Measurements from ENCODE around the gene KCNN4.
"Not testable (repeated sequence)": the region's sequence is repeated elsewhere in the genome, so short reads cannot be mapped to it uniquely, and the experiment has no call there.

The KCNN4 gene

DNA sequence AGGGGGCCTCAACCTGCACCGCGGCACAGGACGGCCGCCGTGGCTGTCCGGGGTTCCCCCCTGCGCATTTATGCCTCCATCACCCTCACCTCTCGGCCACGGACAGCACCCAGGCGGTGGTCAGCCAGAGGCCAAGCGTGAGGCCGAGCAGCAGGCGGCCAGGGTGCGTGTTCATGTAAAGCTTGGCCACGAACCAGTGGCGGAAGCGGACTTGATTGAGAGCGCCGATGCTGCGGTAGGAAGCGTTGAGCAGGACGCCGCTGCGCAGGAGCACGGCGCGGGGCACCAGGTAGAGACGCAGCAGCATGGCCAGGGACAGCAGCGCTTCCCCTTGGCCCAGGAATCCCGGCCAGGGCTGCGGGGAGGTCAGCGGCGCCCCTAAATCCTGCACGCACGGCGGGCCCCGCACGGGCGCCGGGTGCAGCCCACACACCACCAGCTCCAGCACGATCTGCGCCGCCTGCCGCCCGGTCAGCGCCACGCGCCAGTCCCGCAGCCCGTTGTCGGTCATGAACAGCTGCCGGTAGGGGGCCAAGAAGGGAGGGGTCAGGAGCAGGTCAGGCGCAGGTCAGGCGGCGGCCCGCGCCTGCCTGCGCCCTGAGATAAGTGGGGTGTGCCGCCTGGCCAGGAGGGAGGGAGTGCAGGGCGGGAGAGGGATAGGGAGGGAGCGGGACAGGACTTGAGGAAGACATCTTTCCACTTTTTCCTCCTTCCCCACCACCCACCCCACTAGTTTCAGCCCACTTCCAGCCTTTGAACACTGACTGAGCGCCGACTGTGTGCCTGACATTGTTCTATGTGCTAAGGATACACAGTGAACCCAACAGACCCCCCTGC is 6.5 kb downstream of the KCNN4 start:
- DNase-seq: no peak

DNA sequence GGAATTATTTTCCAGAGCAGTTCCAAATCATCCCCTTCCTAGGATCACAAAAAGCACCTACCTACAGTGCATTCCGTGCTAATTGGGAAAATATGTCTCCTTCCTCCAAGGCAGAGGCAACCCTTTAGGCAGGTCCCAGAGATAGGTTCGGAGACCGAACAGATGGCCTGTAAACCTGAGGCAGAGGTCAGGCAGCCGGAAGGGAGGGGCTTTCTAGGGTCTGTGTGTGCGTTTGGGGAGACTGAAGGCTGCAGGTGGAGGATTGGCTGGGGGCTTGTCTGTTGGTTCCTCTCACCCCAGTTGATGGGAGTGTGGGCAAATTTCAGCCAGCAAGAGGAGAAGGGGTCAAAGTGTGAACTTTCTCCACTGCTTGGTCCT is 7.1 kb downstream of the KCNN4 start:
- DNase-seq: no peak

DNA sequence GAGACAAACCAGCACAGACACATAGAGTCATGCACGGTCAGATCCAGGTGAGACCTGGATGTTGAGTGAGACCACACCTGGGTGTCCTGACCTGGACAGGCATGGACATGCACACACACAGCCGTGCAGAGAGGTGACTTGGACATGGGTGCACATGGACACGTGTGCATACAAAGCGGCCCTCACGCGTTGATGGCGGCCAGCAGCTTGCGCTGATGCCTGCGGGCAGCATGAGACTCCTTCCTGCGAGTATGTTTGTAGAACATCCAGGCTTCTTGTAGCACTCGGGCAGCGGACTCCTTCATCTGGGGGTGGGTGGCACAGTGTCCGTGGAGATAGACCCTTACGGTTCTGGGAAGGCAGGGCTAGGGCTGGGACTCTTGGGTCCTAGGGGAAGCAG is 11.5 kb downstream of the KCNN4 start:
- no peak for DNase-seq

DNA sequence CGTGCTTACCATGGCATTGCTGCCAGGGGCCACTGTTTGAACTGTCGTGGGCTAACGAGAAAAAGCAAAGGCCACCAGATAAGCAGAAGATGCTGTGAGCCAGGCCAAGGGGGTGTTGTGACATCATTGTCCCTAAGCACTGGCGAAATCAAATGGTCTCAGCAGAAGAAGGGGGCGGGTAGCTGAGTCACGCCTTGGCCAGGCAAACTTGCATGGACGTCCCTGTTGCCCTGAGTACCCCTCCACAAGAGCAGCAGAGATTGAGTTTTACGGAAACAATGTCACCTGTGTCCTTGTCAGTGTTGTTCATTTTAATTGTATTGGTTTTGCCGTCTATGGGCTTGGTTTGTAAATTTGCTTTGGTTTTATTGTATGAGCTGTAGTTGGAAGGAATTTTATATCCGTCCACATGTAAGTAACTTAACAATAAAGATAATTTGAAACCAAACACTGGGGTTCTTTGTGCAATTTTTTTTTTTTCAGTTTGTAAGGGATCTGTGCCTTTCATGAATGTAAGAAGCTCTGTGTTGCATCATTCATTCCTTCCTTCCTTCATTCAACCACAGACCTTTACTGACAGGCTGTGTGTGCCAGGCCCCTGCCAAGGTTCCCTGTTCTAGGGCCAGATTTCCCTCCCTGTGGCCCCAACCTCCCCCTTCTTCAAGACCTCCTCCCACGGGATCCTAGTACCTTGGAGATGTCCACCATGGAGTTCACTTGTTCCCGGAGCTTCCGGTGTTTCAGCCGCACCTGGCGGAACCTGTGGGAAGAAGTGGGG is 12.3 kb downstream of the KCNN4 start:
- peak; percentile 89 for DNase-seq

DNA sequence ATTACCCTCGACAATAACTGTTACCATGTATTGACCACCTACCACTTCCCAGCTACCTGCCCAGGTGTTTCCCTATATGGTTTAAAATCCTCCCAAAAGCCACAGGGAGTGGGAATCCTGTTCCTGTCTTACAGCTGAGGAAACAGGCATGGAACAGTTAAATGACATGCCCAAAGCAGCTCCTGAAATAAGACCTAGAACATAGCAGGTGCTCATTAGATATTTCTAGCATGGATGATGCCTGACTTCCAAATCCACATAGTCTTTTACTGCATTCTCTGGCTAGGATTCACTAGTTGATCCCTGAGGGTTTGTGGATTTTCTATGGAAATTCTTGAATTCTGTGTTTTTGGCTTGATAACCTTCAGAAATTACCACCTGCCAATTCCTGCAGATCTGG is 13.0 kb downstream of the KCNN4 start:
- no peak for DNase-seq

DNA sequence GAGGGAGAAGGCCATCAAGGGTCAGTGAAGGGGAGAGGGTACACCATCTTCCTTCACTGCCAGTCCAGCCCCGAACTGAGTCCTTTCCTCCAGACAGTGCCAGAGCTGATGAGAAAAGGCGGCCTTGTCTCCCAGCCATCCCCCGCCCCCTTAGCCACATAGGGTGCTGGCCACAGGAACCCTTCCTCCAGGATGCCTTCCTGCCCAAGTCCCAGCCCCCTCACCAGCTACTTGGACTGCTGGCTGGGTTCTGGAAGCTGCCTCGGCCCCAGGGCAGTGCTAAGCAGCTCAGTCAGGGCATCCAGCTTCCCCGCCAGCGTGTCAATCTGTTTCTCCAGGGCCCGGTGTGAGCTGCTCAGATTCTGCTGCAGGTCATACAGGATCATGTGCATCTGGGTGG is 13.5 kb downstream of the KCNN4 start:
- no peak for DNase-seq

DNA sequence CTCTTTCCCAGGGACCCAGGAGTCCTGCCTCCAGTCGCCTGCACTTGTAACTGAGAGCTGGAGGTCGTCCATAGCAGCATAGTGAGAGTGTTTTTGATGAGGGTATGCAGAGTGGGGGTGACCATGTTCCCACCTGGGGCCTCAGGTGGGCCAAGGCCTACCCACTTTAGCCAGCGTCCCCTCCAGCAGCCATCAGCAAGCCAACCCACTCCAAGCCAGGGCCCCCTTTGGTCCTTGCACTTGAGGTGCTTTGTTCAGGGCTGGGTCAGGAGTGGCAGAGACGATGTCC is 14.1 kb downstream of the KCNN4 start:
- DNase-seq: no peak

DNA sequence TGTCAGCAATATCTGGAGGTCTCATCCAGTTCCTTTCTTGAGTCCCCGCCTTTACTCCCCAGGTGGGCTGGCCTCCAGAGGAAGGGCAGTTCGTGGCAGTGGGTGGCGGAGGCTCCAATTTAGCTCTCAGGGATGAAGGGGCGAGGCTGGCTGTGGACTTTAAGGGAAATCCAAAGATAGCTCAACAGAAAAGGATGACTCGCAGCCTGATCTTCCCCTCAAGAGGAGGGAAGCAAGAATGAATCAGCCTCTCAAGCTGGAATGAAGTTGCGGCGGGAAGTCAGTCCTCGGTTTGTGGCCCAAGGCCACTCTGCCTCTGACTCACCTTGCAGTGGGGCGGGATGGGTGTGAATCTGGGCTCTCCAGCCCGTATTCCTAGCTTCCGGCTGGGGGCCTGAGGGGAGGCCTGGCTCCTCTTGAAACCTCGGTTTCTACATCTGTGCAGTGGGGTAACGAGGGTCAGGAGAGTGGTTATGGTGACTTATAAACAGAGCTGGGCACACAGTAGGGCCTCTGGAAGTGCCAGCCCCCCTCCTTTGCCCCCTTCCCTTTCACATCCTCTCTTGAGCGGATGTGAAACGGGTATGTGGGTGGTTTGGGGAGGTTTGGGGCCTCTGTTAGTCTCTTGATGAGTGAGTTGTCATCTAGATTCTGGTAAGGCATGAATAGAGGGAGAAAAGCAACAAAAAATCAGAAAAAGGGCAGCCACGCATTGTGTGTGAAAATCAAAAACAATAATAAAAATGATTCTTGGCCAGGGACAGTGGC is 15.5 kb downstream of the KCNN4 start:
- DNase-seq: no peak

DNA sequence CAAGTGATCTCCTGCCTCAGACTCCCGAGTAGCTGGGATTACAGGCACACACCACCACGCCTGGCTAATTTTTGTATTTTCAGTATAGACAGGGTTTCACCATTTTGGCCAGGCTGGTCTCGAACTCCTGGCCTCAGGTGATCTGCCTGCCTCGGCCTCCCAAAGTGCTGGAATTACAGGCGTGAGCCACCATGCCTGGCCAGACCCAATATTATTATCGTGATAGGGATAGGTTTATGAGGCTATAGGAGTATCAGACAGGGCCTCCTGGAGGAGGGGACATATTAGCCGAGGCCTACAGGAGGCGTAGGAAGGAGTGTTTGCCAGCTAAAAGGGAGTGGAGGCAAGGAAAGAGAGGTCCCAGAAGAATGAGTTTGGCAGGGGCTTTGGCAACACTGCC is 16.1 kb downstream of the KCNN4 start:
- not testable (repeated sequence) for DNase-seq

DNA sequence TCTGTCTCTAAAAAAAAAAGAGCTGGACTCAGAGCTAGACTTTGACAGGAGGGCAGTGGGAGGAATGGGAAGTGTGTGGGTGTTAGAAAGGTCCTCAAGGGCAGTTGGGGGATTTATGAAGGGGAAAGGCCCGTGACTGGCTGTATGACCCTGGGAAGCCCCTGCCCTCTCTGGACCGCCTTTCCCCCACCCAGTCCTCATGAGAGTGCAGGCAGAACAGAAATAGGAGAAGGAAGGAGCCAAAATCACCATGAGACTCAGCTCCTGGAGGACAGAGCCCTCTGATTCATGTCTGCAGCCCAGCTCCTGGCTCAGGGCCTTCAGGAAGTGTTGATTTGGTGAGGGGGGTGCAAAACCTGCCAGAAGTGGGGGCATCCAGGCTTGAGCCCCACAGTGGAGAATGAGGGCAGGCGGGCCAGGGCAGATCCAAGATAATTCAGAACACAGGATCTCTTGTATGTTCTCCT is 17.3 kb downstream of the KCNN4 start:
- no peak for DNase-seq

DNA sequence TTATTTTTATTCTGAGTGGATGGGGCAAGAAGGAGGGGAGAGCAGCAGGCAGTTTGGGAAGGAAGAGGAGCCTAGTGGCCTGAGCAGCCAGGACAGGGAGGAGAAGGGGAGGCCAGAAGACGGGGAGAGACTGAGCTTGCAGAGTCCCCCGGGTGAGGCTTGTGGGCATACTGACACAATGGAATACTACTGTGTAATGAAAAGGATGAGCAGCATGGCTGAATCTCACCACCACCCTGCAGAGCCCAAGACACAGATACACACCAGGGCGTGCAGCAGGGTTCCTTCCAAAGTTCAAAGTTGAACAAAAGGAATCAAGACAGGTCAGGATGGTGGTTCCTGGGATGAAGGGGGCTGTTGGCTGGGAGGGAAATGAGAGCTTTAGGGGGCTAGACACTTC is 18.0 kb downstream of the KCNN4 start:
- no peak for DNase-seq

DNA sequence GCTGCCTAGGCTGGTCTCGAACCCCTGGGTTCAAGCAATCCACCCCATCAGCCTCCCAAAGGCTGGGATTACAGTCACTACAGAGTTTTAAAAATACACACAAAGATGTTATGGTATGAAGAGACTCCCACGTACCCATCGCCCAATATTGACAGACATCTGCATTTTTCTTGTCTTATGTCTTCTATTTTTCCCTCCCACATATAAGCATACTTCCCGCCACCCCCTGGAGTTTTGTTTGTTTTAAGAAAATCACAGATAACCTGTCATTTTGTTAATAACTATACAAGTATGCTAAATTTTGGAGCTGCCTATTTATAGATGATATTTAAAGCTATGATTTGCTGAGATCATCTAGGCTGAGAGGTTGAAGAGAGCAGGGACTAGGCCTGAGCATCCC is 19.8 kb downstream of the KCNN4 start:
- no peak for DNase-seq

DNA sequence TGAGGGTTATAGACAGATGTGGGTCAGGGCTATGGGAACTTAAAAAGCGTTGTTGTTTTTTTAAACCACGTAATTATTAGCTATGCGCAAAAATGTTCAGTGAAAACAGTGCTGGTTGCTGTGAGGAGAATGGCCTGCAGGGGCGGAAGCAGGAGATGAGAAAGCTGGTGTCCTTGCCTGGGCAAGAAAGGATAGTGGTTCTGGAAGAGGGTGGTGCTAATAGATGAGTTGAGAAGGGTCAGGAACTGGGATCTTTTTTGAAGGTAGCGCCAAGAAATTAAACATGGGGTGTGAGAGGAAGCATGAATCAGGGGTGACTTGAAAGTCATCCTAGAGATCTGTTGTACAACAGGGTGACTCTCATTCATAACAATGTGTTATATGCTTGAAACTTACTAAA is 21.3 kb downstream of the KCNN4 start:
- no peak for DNase-seq

DNA sequence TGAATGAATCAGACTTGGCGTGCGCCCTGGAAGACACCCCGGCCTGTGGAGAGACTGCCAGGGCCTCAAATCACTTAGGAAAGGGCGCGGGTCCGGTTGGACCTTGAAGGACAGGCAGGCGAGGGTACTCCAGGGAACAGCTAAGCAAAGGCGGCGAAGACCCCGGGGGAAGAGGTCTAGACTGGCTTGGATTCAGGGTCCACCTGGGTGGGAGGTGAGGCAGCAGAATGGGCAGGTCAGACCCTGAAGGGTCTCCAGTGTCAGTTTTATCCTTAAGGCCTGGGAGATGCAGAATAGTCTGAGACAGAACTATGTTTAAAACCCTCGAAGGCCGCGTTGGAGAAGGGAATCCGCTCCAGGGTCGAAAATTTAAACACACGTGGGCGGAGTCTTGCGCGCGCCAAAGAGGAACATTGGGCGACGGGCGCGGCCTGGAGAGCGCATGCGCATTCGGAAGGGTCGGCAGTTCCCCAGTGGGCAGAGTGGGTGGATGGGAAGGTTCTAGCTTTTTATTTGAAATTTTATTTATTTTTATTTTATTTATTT is 25.4 kb downstream of the KCNN4 start:
- peak; percentile 55 for DNase-seq

DNA sequence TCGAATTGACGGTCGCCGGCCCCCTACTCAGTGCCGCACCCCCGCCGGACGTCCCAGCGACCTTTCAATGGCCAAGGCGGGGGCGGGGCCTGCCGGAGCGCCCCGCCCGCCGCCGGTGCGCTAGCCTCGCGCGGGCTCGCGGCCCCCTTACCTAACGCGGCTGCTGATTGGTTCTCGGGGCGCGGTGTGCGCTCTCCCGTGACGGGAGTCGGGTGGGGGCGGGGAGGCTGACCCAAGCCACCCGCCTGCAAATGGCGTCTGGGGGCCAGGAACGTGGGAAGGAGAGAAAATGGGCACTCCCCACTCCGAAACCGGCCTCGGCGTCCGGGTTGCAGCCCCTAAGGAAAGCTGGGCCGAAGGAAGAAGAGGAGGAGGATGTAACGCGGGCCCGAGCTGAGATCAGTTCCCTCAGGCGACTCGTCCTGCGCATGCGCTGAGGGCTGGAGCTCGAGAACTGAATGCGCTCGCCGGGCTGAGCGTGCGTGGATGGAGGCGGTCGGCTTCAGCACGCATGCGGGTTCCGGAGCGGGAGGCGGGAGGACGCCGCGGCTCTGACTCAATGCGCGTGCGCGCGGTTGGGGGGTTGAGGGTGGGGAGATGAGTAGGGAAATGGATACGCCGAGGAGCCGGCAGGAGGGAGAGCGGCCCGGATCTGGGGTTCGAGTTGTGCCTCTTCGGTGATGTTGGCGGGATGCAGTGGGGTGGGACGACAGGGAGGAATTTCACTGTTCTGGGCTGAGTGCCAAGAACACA is 26.1 kb downstream of the KCNN4 start, which contains the start of gene SMG9:
Gene SMG9, minus strand, starts transcription at position 460 of the 753 bp plus-strand sequence. CDS start 4,221 bp downstream, outside the sequence.
- DNase-seq: peak; percentile 87

DNA sequence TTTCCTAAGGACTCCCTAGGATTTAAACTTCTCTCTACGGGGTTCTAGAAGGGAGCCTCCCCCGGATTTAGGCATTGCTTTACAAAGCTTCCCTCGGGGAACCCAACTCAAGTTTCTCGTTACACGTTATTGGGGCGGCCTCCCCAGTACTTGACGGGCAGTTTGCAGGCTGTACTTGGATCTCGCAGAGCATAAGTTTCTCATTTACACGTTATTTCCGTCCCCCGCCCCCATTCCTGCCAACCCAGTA is 26.6 kb downstream of the KCNN4 start:
- DNase-seq: no peak

DNA sequence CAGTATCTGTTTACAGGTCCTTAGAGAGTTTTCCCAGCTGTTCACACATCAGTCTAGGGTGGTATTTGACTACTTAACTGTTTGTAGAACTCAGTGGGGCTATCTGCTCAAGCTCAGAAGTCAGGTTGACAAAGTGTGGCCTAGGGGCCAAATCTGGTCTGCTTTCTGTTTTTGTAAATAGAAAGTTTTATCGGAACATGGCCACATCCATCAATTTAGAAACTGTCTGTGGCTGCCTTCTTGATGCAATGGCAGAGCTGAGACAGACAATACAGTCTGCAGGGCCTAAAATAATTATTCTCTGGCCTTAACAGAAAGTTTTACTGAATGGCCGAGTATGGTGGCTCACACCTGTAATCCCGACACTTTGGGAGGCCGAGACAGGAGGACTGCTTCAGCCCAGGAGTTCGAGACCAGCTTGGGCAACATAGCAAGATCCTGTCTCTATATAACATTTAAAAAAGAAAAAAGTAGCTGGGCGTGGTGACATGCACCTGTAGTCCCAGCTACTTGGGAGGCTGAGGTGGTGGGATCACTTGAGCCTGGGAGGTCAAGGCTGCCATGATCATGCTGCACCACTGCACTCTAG is 28.4 kb downstream of the KCNN4 start:
- DNase-seq: no peak

DNA sequence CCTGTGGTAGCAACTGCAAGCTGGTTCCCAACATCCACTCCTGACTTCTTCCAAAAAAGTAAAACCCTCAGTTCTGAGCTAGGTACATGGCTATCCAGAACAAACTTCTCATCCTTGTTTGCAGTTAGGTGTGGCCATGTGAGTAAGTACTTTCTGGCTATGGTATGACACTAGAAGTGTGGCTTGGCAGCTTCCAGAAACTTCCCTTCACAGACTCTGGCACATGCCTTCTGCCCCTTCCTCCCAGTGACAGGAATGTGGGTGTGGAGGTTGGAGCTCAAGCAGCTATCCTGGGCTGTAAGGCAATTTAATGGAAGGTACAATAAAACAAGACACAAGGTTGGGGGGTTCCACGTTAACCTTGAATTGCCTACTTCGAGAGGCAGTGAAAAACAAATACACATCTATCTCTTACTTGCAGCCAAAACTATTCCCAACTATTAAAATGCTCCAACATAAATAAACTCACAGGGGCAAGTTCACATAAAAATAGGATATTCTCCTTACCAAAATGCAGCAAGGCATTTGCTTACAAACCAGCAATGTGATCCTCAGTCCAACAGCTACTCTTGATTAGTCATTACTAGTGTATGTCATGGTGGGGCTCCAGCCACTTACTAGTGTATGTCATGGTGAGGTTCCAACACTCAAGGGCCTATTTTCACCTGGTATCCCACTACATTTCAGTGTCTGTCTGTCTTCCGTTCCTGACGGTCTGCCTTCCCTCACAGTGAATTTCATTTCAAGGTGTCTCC is 29.1 kb downstream of the KCNN4 start:
- DNase-seq: no peak

DNA sequence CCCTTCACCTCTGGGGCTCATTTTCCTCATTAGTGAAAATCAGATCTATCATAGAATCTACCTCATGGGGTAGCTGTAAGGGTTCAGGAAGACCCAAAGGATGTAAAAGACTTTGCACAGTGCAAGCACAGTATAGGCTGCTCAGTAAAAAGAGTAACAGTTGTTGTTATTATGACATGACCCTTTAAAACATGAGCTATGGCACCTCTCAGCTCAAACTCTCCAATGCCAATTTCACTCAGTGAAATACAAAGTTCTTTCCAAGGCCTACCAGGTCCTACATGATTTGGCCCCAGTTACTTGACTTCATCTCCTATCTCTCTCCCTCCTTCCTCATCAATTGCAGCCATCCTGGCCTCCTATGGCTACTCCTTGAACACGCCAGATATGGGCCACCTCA is 30.9 kb downstream of the KCNN4 start:
- no peak for DNase-seq

DNA sequence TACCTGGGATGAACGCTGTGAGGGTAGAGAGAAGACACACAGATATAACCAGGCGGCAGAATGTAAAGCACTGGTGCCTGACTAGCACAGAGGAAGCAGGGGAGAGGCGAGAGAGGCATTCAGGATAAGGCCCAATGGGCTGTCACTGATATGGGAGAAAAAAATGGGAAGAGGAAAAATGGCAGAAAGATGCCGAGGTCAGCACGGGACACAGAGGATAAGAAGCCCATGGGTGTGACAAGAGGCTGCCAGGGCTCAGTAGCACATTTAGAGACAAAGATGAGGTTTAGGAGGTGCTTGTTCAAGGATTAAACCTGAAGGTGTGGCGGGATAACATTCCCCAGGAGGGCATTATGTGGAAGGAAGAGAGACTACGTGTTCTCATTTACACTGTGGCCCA is 31.6 kb downstream of the KCNN4 start:
- no peak for DNase-seq

DNA sequence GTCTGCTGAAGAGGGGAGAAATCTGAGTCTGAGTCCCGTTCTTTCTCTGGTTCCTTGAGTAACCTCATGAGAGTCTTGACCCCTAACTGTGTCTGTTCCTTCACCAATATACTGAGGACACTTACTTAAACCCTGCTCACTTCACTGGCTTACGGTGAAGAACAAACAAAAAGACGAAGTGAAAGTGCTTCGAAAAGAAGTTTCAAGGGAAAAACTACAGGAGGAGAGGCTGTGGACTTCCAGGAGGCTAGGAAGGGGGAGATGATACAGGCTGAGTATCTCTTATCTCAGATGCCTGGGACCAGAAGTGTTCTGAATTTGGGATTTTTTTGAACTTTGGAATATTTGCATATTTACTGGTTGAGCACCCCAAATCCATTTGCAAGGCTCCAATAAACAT is 32.1 kb downstream of the KCNN4 start:
- DNase-seq: no peak

DNA sequence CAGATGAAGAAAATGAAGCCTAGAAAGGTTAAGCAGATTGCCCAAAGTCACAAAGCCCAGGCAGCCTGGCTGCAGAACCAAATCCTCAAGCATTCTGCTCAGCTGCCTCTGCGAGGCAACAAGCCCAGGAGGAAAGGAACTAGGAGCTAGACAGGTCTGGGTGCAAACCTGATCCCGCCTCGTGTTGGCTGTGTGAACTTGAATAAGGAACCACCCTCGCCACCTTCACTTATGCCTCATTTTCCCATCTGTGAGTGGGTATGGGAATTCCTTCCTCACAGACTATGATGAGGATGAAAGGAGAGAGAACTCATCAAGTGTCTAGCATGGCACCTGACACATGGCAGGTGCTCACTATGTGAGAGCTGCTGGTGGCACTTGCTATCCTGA is 32.6 kb downstream of the KCNN4 start:
- DNase-seq: no peak
